Endodermal cell (in vitro differentiated cells): Measurements from ENCODE around the gene UBFD1. TPM values are rescaled to one million over a fixed set of nuclear protein-coding genes. Genes with fewer than 3 reads are reported as not detected.
A peak's percentile ranks its signal among the peaks of the same experiment; 100 is the strongest.

ENCODE experiments used
- DNase-seq: peaks from one replicate; pipeline ENCODE4 v3.0.0-alpha.2; 2017
- H3K27ac ChIP-seq: 2 replicates; pipeline ENCODE4 v1.5.1; 2013; ENCODE audit warnings: mild to moderate bottlenecking, low read depth, low read length, moderate library complexity
- H3K27me3 ChIP-seq: 2 replicates; pipeline ENCODE4 v1.6.1; 2013; ENCODE audit warnings: mild to moderate bottlenecking, low read length, moderate library complexity; ENCODE audit not compliant: insufficient read depth, control insufficient read depth, poor library complexity, severe bottlenecking
- H3K36me3 ChIP-seq: 2 replicates; pipeline ENCODE4 v1.7.0; 2013; ENCODE audit warnings: mild to moderate bottlenecking, low read length, moderate library complexity; ENCODE audit not compliant: control insufficient read depth, insufficient read depth
- H3K4me1 ChIP-seq: one replicate; pipeline ENCODE4 v1.7.0; 2013; ENCODE audit warnings: low read length; ENCODE audit not compliant: control insufficient read depth, insufficient read depth
- H3K4me3 ChIP-seq: 2 replicates; pipeline ENCODE4 v1.5.1; 2013; ENCODE audit warnings: mild to moderate bottlenecking, low read length, moderate library complexity
- H3K9ac ChIP-seq: 2 replicates; pipeline ENCODE4 v1.6.1; 2013; ENCODE audit warnings: mild to moderate bottlenecking, low read length, moderate library complexity; ENCODE audit not compliant: poor library complexity, severe bottlenecking; ENCODE audit errors: extremely low read depth
- H3K9me3 ChIP-seq: 2 replicates; pipeline ENCODE4 v1.6.1; 2013; ENCODE audit warnings: mild to moderate bottlenecking, low read length, moderate library complexity; ENCODE audit not compliant: control insufficient read depth
- H3K27ac Mint-ChIP-seq: 2 replicates; pipeline ENCODE4 v1.8.0; 2020; ENCODE audit warnings: mixed read lengths
- H3K27me3 Mint-ChIP-seq: 2 replicates; pipeline ENCODE4 v1.8.0; 2021; ENCODE audit warnings: mild to moderate bottlenecking, mixed read lengths; ENCODE audit not compliant: insufficient read depth
- H3K36me3 Mint-ChIP-seq: 2 replicates; pipeline ENCODE4 v1.8.0; 2020; ENCODE audit warnings: low read depth, mixed read lengths
- H3K4me1 Mint-ChIP-seq: 2 replicates; pipeline ENCODE4 v1.8.0; 2020; ENCODE audit warnings: mixed read lengths
- H3K4me3 Mint-ChIP-seq: 2 replicates; pipeline ENCODE4 v1.8.0; 2020; ENCODE audit warnings: mild to moderate bottlenecking, moderate library complexity, mixed read lengths
- H3K9me3 Mint-ChIP-seq: 2 replicates; pipeline ENCODE4 v1.8.0; 2020; ENCODE audit warnings: mild to moderate bottlenecking, mixed read lengths
- CTCF ChIP-seq: fragments of 200-600 bp; sonication (generic); conservative IDR thresholded peaks from 2 replicates; pipeline ENCODE4 v1.5.0; 2021; ENCODE audit warnings: antibody characterized with exemption, mild to moderate bottlenecking
- WGBS, 2 experiments: methylation state at CpG; one replicate each; pipeline versions ENCODE4 v1.1.5 to v1.1.7; 2013; ENCODE audit warnings: missing lambda C conversion rate in 2 of 2, mixed read lengths in 1 of 2; ENCODE audit not compliant: insufficient coverage in 1 of 2, insufficient read length in 1 of 2; 5-methylcytosine and 5-hydroxymethylcytosine counted together
- total RNA-seq, 2 donors: library from RNA; stranded (reverse); fragmentation: NEBNext Ultra II Directional in 1 of 2; extraction: Animal tissue kit (Norgen Biotek cat#: 25700) in 1 of 2; gene quantifications; 2 replicates in 1 of 2; 3 replicates in 1 of 2; pipeline ENCODE4 v1.2.1, GENCODE V29; 2021

The UBFD1 gene
- total RNA-seq, 2 donors from 2014 or later: 105 to 113 TPM

- 95 to 98% methylated on average over 5 of the region's 5 CpGs for WGBS, 2 experiments
- peaks cover 29% of the 10 kb centered on the region for H3K36me3 Mint-ChIP-seq
These were observed 41.6 kb upstream of the UBFD1 start for GRCh38 chr16:23515881-23516280.

GRCh38 chr16:23516366-23517137 is 41.0 kb upstream of the UBFD1 start:
- 94 to 100% methylated on average over 1 to 4 of the region's 4 CpGs for WGBS, 2 experiments
- H3K36me3 Mint-ChIP-seq: peaks cover 34% of the 10 kb centered on the region
- Histone ChIP-seq H3K36me3 (peaks cover 26% of the 10 kb centered on the region), H3K4me1 (no peaks in the 10 kb centered on the region), H3K27me3 (no peaks in the 10 kb centered on the region), H3K9ac (no peak overlapping the region), H3K9me3 (no peaks in the 10 kb centered on the region), H3K4me3 (no peak overlapping the region), H3K27ac (no peak overlapping the region)
- no peaks in the 10 kb centered on the region for H3K9me3 Mint-ChIP-seq
- TF ChIP-seq CTCF: no peak
- no peaks in the 10 kb centered on the region for H3K27me3 Mint-ChIP-seq
- H3K4me3 Mint-ChIP-seq: no peak overlapping the region
- peak overlapping the region; percentile 4 for H3K27ac Mint-ChIP-seq
- no peaks in the 10 kb centered on the region for H3K4me1 Mint-ChIP-seq
- no peak for DNase-seq

More at GRCh38 chr16:23515881-23516280, 41.6 kb upstream of the UBFD1 start:
- no peaks in the 10 kb centered on the region for H3K4me1 ChIP-seq
- Mint-ChIP-seq H3K27me3 (no peaks in the 10 kb centered on the region), H3K4me1 (no peaks in the 10 kb centered on the region), H3K4me3 (no peak overlapping the region), H3K9me3 (no peaks in the 10 kb centered on the region), H3K27ac (no peak overlapping the region)
- H3K9me3 ChIP-seq: no peaks in the 10 kb centered on the region
- no peak for TF ChIP-seq CTCF
- no peak for DNase-seq
- H3K9ac ChIP-seq: no peak overlapping the region
- H3K4me3 ChIP-seq: no peak overlapping the region
- no peaks in the 10 kb centered on the region for H3K27me3 ChIP-seq
- peaks cover 21% of the 10 kb centered on the region for H3K36me3 ChIP-seq
- no peak overlapping the region for H3K27ac ChIP-seq

- Histone ChIP-seq H3K27me3 (no peaks in the 10 kb centered on the region), H3K9me3 (no peaks in the 10 kb centered on the region), H3K4me3 (no peak overlapping the region), H3K36me3 (peaks cover 45% of the 10 kb centered on the region), H3K4me1 (no peaks in the 10 kb centered on the region), H3K27ac (no peak overlapping the region), H3K9ac (no peak overlapping the region)
- no peak overlapping the region for H3K4me3 Mint-ChIP-seq
- peaks cover 53% of the 10 kb centered on the region for H3K36me3 Mint-ChIP-seq
- H3K27me3 Mint-ChIP-seq: no peaks in the 10 kb centered on the region
- H3K4me1 Mint-ChIP-seq: no peaks in the 10 kb centered on the region
- no peak for TF ChIP-seq CTCF
- no peak overlapping the region for H3K27ac Mint-ChIP-seq
- DNase-seq: no peak
- WGBS, 2 experiments: 89 to 100% methylated on average over 1 to 2 of the region's 3 CpGs
- no peaks in the 10 kb centered on the region for H3K9me3 Mint-ChIP-seq
These were observed 39.1 kb upstream of the UBFD1 start for GRCh38 chr16:23518435-23518891.
